Tibial nerve (tissue), 4 donors: ENCODE data around the gene SOS1. TPM values are rescaled to one million over a fixed set of nuclear protein-coding genes. Genes with fewer than 3 reads are reported as not detected.

Experiments used
- DNase-seq, 2 donors: peaks; one replicate each; pipeline ENCODE4 v3.0.0-alpha.2; 2019; ENCODE audit warnings: low spot score in 2 of 2
- H3K27ac ChIP-seq, 4 donors: fragments of 200-600 bp; sonication (generic) in 3 of 4; one replicate each; pipeline ENCODE4 v1.5.1; 2017 to 2019; ENCODE audit warnings: mild to moderate bottlenecking in 1 of 4
- H3K27me3 ChIP-seq, 2 donors: fragments of 200-600 bp; sonication (generic) in 1 of 2; one replicate each; pipeline versions ENCODE4 v1.5.1 to v1.6.0; 2017 to 2019
- H3K36me3 ChIP-seq, 3 donors: fragments of 200-600 bp; sonication (generic); one replicate each; pipeline ENCODE4 v1.5.1; 2018 to 2019
- H3K4me1 ChIP-seq, 4 donors: fragments of 200-600 bp; sonication (generic) in 3 of 4; one replicate each; pipeline ENCODE4 v1.5.1; 2017 to 2019
- H3K4me3 ChIP-seq, 4 donors: fragments of 200-600 bp; sonication (generic) in 3 of 4; one replicate each; pipeline ENCODE4 v1.5.1; 2017 to 2019; ENCODE audit warnings: mild to moderate bottlenecking in 1 of 4, moderate library complexity in 1 of 4
- H3K9me3 ChIP-seq, 4 donors: fragments of 200-600 bp; sonication (generic) in 3 of 4; one replicate each; pipeline ENCODE4 v1.5.1; 2017 to 2019
- CTCF ChIP-seq, 5 experiments: fragments of 200-600 bp in 3 of 5; fragments of 450-650 bp in 2 of 5; sonication (generic) in 3 of 5; IDR thresholded peaks; one replicate each; pipeline ENCODE4 v1.5.1; 2016 to 2019; ENCODE audit warnings: antibody characterized with exemption in 5 of 5, mild to moderate bottlenecking in 3 of 5, moderate library complexity in 2 of 5
- EP300 ChIP-seq, 2 donors: sonication (generic); formaldehyde crosslinking; IDR thresholded peaks; one replicate each; pipeline ENCODE4 v1.6.1; 2017; ENCODE audit warnings: antibody characterized with exemption in 2 of 2, mild to moderate bottlenecking in 1 of 2
- POLR2A ChIP-seq, 2 donors: fragments of 450-650 bp; IDR thresholded peaks; one replicate each; pipeline ENCODE4 v1.6.1; 2017; ENCODE audit warnings: antibody characterized with exemption in 2 of 2, mild to moderate bottlenecking in 2 of 2, moderate library complexity in 2 of 2
- WGBS, 2 donors: methylation state at CpG; one replicate each; pipeline ENCODE4 v1.1.5; 2018; 5-methylcytosine and 5-hydroxymethylcytosine counted together
- total RNA-seq, 4 donors: library from RNA; depleted of rRNA; stranded (reverse); fragments of >200 nt; gene quantifications; one replicate each; pipeline ENCODE4 v1.1.0, GENCODE V29; 2016

The SOS1 gene
- total RNA-seq, 4 donors from 2014 or later, result 18.6 to 27.3 (median 23.4) TPM

GRCh38 chr2:39150890-39151497 lies 30.1 kb upstream of the SOS1 start:
- 73 to 77% methylated on average over 9 of the region's 9 CpGs for WGBS, 2 donors
- H3K4me3 ChIP-seq, result no peak overlapping the region
- H3K27me3 ChIP-seq, result no peaks in the 10 kb centered on the region
- no peaks in the 10 kb centered on the region for H3K36me3 ChIP-seq
- no peak for TF ChIP-seq CTCF (IDR thresholded peaks at IDR 0.05)
- TF ChIP-seq EP300 (IDR thresholded peaks at IDR 0.05), result no peak
- TF ChIP-seq POLR2A (IDR thresholded peaks at IDR 0.05), result no peak
- DNase-seq, result no peak
- H3K27ac ChIP-seq, result no peak overlapping the region
- H3K4me1 ChIP-seq, result no peaks in the 10 kb centered on the region
- no peaks in the 10 kb centered on the region for H3K9me3 ChIP-seq

DNA sequence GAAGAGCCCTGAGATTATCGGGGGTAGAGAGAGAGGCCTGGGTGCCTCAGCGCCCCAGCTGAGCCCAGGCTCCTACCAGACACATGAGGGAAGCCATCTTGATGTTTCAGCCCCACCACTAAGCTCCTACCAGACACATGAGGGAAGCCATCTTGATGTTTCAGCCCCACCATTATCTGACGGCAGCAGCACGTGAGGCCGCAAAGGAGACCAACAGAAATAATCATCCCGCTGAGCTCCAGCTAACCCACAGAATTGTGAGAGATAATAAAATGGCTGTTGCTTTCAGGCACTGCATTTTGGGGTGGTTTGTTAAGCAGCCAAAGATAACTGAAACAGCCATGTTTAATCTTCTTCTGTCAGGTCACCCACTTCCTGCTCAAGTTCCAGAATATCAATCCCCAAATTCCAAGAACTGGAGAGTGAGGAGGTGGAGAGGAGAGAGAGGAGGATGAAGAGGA lies 29.3 kb upstream of the SOS1 start:
- WGBS, 2 donors, result 89 to 97% methylated on average over 6 of the region's 6 CpGs
- DNase-seq, result no peak
- no peaks in the 10 kb centered on the region for H3K4me1 ChIP-seq
- H3K27ac ChIP-seq, result no peak overlapping the region
- H3K4me3 ChIP-seq, result no peak overlapping the region
- H3K27me3 ChIP-seq, result no peaks in the 10 kb centered on the region
- no peaks in the 10 kb centered on the region for H3K9me3 ChIP-seq
- H3K36me3 ChIP-seq, result no peaks in the 10 kb centered on the region
- no peak for TF ChIP-seq CTCF (IDR thresholded peaks at IDR 0.05)
- TF ChIP-seq POLR2A (IDR thresholded peaks at IDR 0.05), result no peak
- no peak for TF ChIP-seq EP300 (IDR thresholded peaks at IDR 0.05)

DNA sequence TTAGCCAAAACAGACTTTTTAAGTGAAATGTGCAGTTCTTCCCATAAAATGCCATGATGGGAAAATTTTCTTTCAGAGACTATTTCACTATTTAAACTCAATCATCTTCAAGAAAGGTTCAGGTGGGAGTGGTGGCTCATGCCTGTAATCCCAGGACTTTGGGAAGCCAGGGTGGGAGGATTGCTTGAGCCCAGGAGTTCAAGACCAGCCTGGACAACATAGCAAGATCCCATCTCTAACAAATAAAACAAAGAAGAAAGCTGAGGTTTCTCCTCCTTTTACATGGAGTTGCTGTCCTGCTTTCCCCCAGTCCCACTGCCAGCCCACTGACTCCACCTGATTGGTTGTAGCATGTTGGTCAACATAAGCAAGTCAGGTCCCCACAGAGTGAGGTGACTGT lies 25.8 kb upstream of the SOS1 start:
- H3K4me3 ChIP-seq, result no peak overlapping the region
- no peak for DNase-seq
- H3K27me3 ChIP-seq, result no peaks in the 10 kb centered on the region
- peaks cover 0 to 6% (median 3%) of the 10 kb centered on the region in 4 donors for H3K4me1 ChIP-seq
- H3K9me3 ChIP-seq, result no peaks in the 10 kb centered on the region
- no peak overlapping the region for H3K27ac ChIP-seq
- no peaks in the 10 kb centered on the region for H3K36me3 ChIP-seq
- no peak for TF ChIP-seq POLR2A (IDR thresholded peaks at IDR 0.05)
- no peak for TF ChIP-seq CTCF (IDR thresholded peaks at IDR 0.05)
- no peak for TF ChIP-seq EP300 (IDR thresholded peaks at IDR 0.05)

DNA sequence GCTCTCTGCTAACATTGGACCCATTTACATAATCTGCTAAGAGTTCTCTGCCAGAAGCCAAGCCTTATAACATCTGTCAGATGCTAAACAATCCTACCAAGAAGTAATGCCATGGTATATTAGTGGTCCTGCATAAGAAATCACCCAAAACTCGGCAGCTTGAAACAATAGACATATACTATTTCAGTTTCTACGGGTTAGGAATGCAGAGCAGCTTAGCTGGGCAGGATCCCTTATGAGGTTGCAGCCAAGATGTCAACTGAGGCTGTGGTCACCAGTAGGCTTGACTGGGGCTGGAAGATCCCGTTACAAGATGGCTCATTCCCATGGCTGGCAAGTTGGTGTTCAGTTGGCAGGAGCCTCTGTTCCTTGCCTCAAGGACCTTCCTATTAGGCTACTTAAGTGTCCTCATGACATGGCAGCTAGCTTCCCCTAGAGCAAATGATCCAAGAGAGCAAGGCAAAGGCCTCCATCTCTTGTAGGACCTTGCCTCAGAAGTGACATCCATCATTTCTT lies 25.1 kb upstream of the SOS1 start:
- Histone ChIP-seq H3K36me3 (no peaks in the 10 kb centered on the region), H3K9me3 (no peaks in the 10 kb centered on the region), H3K27ac (no peak overlapping the region), H3K27me3 (no peaks in the 10 kb centered on the region), H3K4me1 (peaks cover 0 to 12% (median 5%) of the 10 kb centered on the region in 4 donors), H3K4me3 (no peak overlapping the region)
- no peak for TF ChIP-seq EP300 (IDR thresholded peaks at IDR 0.05)
- TF ChIP-seq CTCF (IDR thresholded peaks at IDR 0.05), result no peak
- no peak for TF ChIP-seq POLR2A (IDR thresholded peaks at IDR 0.05)
- DNase-seq, result no peak
- 72 to 76% methylated on average over 3 of the region's 3 CpGs for WGBS, 2 donors

GRCh38 chr2:39144416-39144815 lies 23.6 kb upstream of the SOS1 start:
- no peaks in the 10 kb centered on the region for H3K27me3 ChIP-seq
- no peak overlapping the region for H3K27ac ChIP-seq
- H3K36me3 ChIP-seq, result no peaks in the 10 kb centered on the region
- DNase-seq, result no peak
- no peak for TF ChIP-seq CTCF (IDR thresholded peaks at IDR 0.05)
- TF ChIP-seq POLR2A (IDR thresholded peaks at IDR 0.05), result no peak
- TF ChIP-seq EP300 (IDR thresholded peaks at IDR 0.05), result no peak
- peaks cover 0 to 13% (median 6%) of the 10 kb centered on the region in 4 donors for H3K4me1 ChIP-seq
- no peak overlapping the region for H3K4me3 ChIP-seq
- no peaks in the 10 kb centered on the region for H3K9me3 ChIP-seq
- 94 to 100% methylated on average over 5 of the region's 5 CpGs for WGBS, 2 donors
